K562 (cell line): ENCODE measurements around the gene CPN2. TPM values are rescaled to one million over a fixed set of nuclear protein-coding genes. Genes with fewer than 3 reads are reported as not detected.

Experiments
- CBFA2T3 ChIP-seq: fragments of 450-650 bp; IDR thresholded peaks from 2 replicates; pipeline ENCODE4 v1.6.1; 2017
- ESRRB ChIP-seq: fragments of 250-450 bp; sonication (Bioruptor Pico); IDR thresholded peaks from 2 replicates; pipeline ENCODE4 v1.5.0; 2020; ENCODE audit warnings: mild to moderate bottlenecking, moderate library complexity, borderline replicate concordance
- FOXM1 ChIP-seq, 2 experiments: fragments of 450-650 bp in 1 of 2; sonication (generic) in 1 of 2; formaldehyde crosslinking in 1 of 2; IDR thresholded peaks; 2 replicates each; pipeline versions ENCODE4 v1.6.1 to v1.9.0; 2017 to 2022; ENCODE audit warnings: low read depth in 2 of 2, mild to moderate bottlenecking in 2 of 2, missing genetic modification reagents in 1 of 2, moderate library complexity in 1 of 2
- FOXP1 ChIP-seq: sonication (generic); formaldehyde crosslinking; IDR thresholded peaks from 2 replicates; pipeline ENCODE4 v1.8.0; 2022; ENCODE audit warnings: mild to moderate bottlenecking, missing genetic modification reagents
- HNRNPUL1 ChIP-seq: fragments of 200-400 bp; formaldehyde crosslinking; IDR thresholded peaks from 2 replicates; pipeline ENCODE4 v1.6.1; 2017; ENCODE audit warnings: low read length
- JUND ChIP-seq, 2 experiments: IDR thresholded peaks; 2 replicates in 1 of 2; 3 replicates in 1 of 2; pipeline ENCODE4 v1.6.1; 2011; ENCODE audit warnings: borderline replicate concordance in 2 of 2, low read depth in 2 of 2, low read length in 2 of 2, improper control_type of control experiment in 1 of 2, missing biosample characterization in 1 of 2, missing genetic modification characterization in 1 of 2, missing genetic modification reagents in 1 of 2
- MEIS2 ChIP-seq: fragments of 450-650 bp; IDR thresholded peaks from 2 replicates; pipeline ENCODE4 v1.6.1; 2014; ENCODE audit warnings: mild to moderate bottlenecking; ENCODE audit not compliant: partially characterized antibody
- SIN3B ChIP-seq: fragments of 450-650 bp; IDR thresholded peaks from 2 replicates; pipeline ENCODE4 v1.6.1; 2017; ENCODE audit warnings: low read depth, mild to moderate bottlenecking, moderate library complexity
- SLC30A9 ChIP-seq: fragments of 250-450 bp; sonication (Bioruptor Pico); IDR thresholded peaks from 2 replicates; pipeline ENCODE4 v1.8.0; 2022; ENCODE audit warnings: mild to moderate bottlenecking, moderate library complexity
- SMAD2 ChIP-seq: fragments of 150-350 bp; IDR thresholded peaks from 2 replicates; pipeline ENCODE4 v1.6.1; 2014; ENCODE audit warnings: low read depth, mild to moderate bottlenecking, low read length
- TBP ChIP-seq: optimal IDR thresholded peaks from 2 replicates; pipeline ENCODE3; 2011; ENCODE audit warnings: low read depth, low read length, improper control_type of control experiment
- TRIM24 ChIP-seq, 2 experiments: fragments of 450-650 bp; IDR thresholded peaks; 2 replicates each; pipeline ENCODE4 v1.6.1; 2016
- ZBTB17 ChIP-seq: fragments of 450-650 bp; formaldehyde crosslinking; IDR thresholded peaks from 2 replicates; pipeline ENCODE4 v1.4.0; 2020; ENCODE audit warnings: mild to moderate bottlenecking
- ZC3H11A ChIP-seq: IDR thresholded peaks from 2 replicates; pipeline ENCODE4 v1.6.1; 2012; ENCODE audit warnings: low read depth, low read length, improper control_type of control experiment
- ZFP36 ChIP-seq: fragments of 150-350 bp; IDR thresholded peaks from 2 replicates; pipeline ENCODE4 v1.6.1; 2018; ENCODE audit warnings: low read length, low read depth; ENCODE audit not compliant: partially characterized antibody
- ZKSCAN3 ChIP-seq: fragments of 250-450 bp; sonication (Bioruptor Pico); IDR thresholded peaks from 2 replicates; pipeline ENCODE4 v1.4.0; 2020
- ZNF584 ChIP-seq: fragments of 200-800 bp; sonication (Bioruptor generic); IDR thresholded peaks from 2 replicates; pipeline ENCODE4 v1.6.1; 2016; ENCODE audit warnings: low read depth, mild to moderate bottlenecking, missing genetic modification characterization, missing compliant biosample characterization
- ZNF696 ChIP-seq: fragments of 250-450 bp; sonication (Bioruptor Pico); conservative IDR thresholded peaks from 2 replicates; pipeline ENCODE4 v1.4.0; 2020; ENCODE audit warnings: mild to moderate bottlenecking, moderate library complexity
- ZNF79 ChIP-seq: fragments of 250-450 bp; sonication (Bioruptor Pico); IDR thresholded peaks from 2 replicates; pipeline ENCODE4 v1.4.0; 2020; ENCODE audit warnings: low read depth, mild to moderate bottlenecking, moderate library complexity
- polyA plus RNA-seq, 8 experiments: library from polyadenylated mRNA; depleted of rRNA in 4 of 8; stranded (reverse) in 5 of 8; unstranded in 3 of 8; fragments of >200 nt; fragmentation: Nextera tagmentation in 2 of 8; fragmentation: Illumina TruSeq in 1 of 8; extraction: Ambion mirVana in 2 of 8; extraction: Trizol in 1 of 8; gene quantifications; 2 replicates each; pipeline versions ENCODE4 v1.2.1 to v1.2.3, GENCODE V29; 2011 to 2014; ENCODE audit warnings: inconsistent platforms in 1 of 8, missing spikeins in 1 of 8
- total RNA-seq, 7 experiments: library from RNA; depleted of rRNA in 6 of 7; stranded (reverse); fragments of >200 nt in 6 of 7; fragmentation: Illumina TruSeq in 2 of 7; extraction: Trizol in 2 of 7; gene quantifications; 2 replicates each; pipeline versions ENCODE4 v1.2.1 to v1.2.3, GENCODE V29; 2011 to 2021; ENCODE audit warnings: low replicate concordance in 1 of 7
- TF ChIP-seq, protein P1 (sequence below): fragments of 250-450 bp; sonication (Bioruptor Pico); IDR thresholded peaks from 2 replicates; pipeline ENCODE4 v1.8.0; 2021; ENCODE audit warnings: moderate library complexity, mild to moderate bottlenecking, inconsistent platforms
- TF ChIP-seq, protein P2 (sequence below): sonication (generic); formaldehyde crosslinking; IDR thresholded peaks from 2 replicates; pipeline ENCODE4 v1.8.0; 2022; ENCODE audit warnings: mild to moderate bottlenecking, missing genetic modification reagents, borderline replicate concordance
- TF ChIP-seq, protein P3 (sequence below), 2 experiments: IDR thresholded peaks; 2 replicates each; pipeline ENCODE4 v1.6.1; 2012; ENCODE audit warnings: improper control_type of control experiment in 2 of 2, low read depth in 2 of 2, low read length in 2 of 2, borderline replicate concordance in 1 of 2

The CPN2 gene
- total and polyA plus RNA-seq, 9 of the 15 experiments (the other 6 are each of a cell fraction or from before 2014, with no cell fraction given): not detected

DNA sequence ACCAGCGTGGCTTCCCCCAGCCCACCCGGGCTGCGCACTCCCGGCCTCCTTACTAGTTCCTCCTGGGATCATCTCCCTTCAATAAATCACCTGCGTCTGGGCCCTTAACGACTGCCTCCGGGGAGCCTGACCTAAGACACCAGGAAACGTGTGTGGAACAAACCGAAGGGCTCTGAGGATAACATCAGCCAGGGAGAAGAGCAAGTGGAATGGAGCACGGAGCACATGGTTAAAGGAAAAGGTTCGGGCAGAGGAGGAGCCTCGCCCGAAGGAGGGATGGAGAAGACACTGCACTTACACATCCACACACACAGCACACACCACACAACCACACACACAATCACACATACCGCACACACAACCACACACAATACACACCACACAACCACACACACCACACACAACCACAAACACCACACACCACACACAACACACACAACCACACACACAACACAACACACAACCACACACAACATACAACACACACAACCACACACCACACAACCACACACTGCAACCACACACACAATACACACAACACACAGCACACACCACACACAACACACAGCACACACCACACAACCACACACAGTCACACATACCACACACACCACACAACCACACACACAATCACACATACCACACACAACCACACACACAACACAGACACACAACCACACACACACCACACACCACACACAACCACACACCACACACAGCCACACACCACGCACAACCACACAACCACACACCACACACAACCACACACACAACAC lies 24.7 kb downstream of the CPN2 start (continued):
- TF ChIP-seq CBFA2T3 (no peak; the same call in none of the 2 replicates), FOXM1 (IDR thresholded peaks at IDR 0.05; ENCODE audit: low read depth) (no peak; the same call in 1 of the 2 replicates), FOXM1 (CRISPR knock-in tag; IDR thresholded peaks at IDR 0.05; ENCODE audit: low read depth) (no peak), ZFP36 (no peak), SLC30A9 (CRISPR knock-in tag) (no peak), ZC3H11A (no peak), ZNF584 (no peak), ZNF696 (CRISPR knock-in tag) (no peak), SMAD2 (no peak), ESRRB (no peak), ZBTB17 (no peak), TBP (no peak), MEIS2 (peak; percentile 70), FOXP1 (peak; percentile 62; the same call in 1 of the 2 replicates), HNRNPUL1 (no peak), SIN3B (no peak), ZKSCAN3 (no peak), TRIM24 (IDR thresholded peaks at IDR 0.05) (peak; percentile 92 to 94), ZNF79 (CRISPR knock-in tag) (no peak), JUND (IDR thresholded peaks at IDR 0.05; ENCODE audit: borderline replicate concordance, low read depth, low read length) (no peak), JUND (tag; IDR thresholded peaks at IDR 0.05; ENCODE audit: borderline replicate concordance, low read depth, low read length) (0 out of 3 replicates have a peak, but pooled peaks have one; percentile 17)
- TF ChIP-seq, protein P1, sequence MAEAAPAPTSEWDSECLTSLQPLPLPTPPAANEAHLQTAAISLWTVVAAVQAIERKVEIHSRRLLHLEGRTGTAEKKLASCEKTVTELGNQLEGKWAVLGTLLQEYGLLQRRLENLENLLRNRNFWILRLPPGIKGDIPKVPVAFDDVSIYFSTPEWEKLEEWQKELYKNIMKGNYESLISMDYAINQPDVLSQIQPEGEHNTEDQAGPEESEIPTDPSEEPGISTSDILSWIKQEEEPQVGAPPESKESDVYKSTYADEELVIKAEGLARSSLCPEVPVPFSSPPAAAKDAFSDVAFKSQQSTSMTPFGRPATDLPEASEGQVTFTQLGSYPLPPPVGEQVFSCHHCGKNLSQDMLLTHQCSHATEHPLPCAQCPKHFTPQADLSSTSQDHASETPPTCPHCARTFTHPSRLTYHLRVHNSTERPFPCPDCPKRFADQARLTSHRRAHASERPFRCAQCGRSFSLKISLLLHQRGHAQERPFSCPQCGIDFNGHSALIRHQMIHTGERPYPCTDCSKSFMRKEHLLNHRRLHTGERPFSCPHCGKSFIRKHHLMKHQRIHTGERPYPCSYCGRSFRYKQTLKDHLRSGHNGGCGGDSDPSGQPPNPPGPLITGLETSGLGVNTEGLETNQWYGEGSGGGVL: no peak
- TF ChIP-seq, protein P2, sequence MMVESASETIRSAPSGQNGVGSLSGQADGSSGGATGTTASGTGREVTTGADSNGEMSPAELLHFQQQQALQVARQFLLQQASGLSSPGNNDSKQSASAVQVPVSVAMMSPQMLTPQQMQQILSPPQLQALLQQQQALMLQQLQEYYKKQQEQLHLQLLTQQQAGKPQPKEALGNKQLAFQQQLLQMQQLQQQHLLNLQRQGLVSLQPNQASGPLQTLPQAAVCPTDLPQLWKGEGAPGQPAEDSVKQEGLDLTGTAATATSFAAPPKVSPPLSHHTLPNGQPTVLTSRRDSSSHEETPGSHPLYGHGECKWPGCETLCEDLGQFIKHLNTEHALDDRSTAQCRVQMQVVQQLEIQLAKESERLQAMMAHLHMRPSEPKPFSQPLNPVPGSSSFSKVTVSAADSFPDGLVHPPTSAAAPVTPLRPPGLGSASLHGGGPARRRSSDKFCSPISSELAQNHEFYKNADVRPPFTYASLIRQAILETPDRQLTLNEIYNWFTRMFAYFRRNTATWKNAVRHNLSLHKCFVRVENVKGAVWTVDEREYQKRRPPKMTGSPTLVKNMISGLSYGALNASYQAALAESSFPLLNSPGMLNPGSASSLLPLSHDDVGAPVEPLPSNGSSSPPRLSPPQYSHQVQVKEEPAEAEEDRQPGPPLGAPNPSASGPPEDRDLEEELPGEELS (CRISPR knock-in tag): peak; percentile 52; the same call in 1 of the 2 replicates
- TF ChIP-seq, protein P3, sequence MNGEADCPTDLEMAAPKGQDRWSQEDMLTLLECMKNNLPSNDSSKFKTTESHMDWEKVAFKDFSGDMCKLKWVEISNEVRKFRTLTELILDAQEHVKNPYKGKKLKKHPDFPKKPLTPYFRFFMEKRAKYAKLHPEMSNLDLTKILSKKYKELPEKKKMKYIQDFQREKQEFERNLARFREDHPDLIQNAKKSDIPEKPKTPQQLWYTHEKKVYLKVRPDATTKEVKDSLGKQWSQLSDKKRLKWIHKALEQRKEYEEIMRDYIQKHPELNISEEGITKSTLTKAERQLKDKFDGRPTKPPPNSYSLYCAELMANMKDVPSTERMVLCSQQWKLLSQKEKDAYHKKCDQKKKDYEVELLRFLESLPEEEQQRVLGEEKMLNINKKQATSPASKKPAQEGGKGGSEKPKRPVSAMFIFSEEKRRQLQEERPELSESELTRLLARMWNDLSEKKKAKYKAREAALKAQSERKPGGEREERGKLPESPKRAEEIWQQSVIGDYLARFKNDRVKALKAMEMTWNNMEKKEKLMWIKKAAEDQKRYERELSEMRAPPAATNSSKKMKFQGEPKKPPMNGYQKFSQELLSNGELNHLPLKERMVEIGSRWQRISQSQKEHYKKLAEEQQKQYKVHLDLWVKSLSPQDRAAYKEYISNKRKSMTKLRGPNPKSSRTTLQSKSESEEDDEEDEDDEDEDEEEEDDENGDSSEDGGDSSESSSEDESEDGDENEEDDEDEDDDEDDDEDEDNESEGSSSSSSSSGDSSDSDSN (IDR thresholded peaks at IDR 0.05; ENCODE audit: borderline replicate concordance in 1 of 2, low read depth in 2 of 2, low read length in 2 of 2): no peak
